HUDEP-2 (cell line): Measurements from ENCODE around the gene RNASE4.
"Not testable (repeated sequence)": the region's sequence is repeated elsewhere in the genome, so short reads cannot be mapped to it uniquely, and the experiment has no call there.

Experiments used
- DNase-seq, 76 experiments: peaks; one replicate each; lab custom pipeline; 2025; ENCODE audit not compliant: unreplicated experiment in 76 of 76; lab: John Stamatoyannopoulos, UW

The RNASE4 gene

DNA sequence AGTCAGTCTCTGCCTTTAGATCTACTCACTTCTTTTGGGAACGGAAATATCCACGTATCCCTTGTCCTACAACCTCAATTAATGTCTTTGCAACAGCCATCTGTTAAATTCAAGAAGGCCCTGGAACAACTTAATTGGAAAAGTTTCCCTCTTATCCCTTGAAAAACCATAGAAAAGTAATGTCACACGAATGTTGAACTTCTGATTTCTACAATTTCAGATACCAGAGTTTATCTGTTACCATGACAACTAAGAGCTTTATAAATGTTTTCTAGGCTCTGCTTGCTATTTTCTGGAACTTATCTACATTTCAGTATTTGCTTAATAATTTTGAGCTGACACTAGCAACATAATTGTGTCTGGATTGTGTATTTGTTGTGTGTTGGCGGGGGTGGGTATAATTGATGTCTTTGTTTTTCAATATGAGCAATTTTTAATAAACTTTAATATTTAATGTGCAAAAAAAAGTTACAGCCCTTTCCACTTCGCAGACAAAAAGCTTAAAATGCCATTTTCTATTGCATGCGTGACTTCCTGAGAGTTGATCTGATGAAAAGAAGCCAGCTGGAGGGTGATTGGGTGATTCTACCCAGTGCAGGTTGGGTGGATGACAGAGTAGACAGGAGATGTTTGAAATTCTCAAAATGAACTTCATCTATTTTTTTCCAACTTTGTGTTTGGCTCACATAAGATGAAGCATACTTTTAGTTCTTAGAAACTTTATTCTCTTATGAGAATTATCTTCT, 49.5 kb downstream of the RNASE4 start:
- no peak for DNase-seq

DNA sequence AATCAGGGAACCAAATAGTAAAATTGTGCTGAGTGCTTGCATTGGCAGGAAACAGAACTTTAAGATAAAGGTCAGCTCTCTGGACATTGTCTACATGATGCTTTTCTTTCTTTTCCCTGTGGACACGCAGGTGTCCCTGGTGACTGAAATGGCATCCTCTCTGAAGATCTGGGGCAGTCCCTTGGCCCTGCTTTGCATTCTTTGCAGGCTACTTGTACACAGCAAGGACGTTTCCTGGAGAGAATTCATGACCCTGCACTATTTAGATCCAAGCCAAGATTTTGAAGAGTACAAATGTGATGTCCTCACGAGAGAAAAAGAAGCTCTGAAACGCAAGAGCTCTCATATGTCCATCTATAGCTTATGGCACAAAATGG, 50.1 kb downstream of the RNASE4 start:
- no peak for DNase-seq

DNA sequence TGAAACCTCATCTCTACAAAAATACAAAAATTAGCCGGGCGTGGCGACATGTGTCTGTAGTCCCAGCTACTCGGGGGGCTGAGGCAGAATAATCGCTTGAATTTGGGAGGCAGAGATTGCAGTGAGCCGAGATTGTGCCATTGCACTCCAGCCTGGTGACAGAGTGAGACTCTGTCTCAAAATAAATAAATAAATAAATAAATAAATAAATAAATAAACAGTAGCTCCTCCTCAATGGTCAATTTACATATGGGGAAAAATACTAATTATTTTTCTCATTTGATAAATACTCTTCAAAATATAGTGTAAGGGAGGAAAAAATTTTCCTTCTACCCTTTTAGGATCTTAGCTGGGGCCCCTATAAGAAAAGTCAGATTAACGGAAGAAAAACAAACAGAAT, 53.9 kb downstream of the RNASE4 start:
- DNase-seq = not testable (repeated sequence)

- DNase-seq = no peak
Measured at GRCh38 chr14:20742132-20742531, 57.8 kb downstream of the RNASE4 start.

DNA sequence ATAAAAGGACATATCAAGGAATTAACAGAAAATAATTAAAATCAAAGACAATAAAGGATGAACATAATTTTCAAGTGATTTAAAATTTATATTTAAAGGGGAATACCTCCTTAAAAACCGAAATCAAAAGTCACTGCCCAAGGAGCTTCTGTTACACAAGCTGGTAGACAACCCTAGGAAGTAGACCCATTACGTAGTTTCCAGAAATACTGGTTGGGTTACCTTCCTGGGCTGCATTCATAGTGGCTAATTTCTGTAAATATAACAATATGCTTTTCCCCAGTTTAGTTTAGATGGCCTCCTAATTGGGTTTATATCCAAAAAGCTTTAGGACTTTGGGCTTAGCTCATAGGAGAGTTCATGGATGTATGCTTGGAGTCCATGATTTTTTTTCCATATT, 59.2 kb downstream of the RNASE4 start:
- DNase-seq = no peak

GRCh38 chr14:20745571-20746358, 61.4 kb downstream of the RNASE4 start, which contains the start of gene EDDM3A:
Gene EDDM3A (plus strand): TSS chr14:20745887. CDS start chr14:20747581, 1,694 bp downstream.
- no peak for DNase-seq

GRCh38 chr14:20746566-20746965, 62.2 kb downstream of the RNASE4 start:
- no peak for DNase-seq

- no peak for DNase-seq
Measured at GRCh38 chr14:20748439-20748838, 64.1 kb downstream of the RNASE4 start.

- no peak for DNase-seq
Measured at GRCh38 chr14:20750194-20750593, 65.8 kb downstream of the RNASE4 start.
